Activated naive CD4-positive, alpha-beta T cell treated with anti-CD3 and anti-CD28 coated beads, Interleukin-2, amount 50 U/mL, for 72 hours (primary cell): Measurements from ENCODE around the gene NQO2. TPM values are rescaled to one million over a fixed set of nuclear protein-coding genes. Genes with fewer than 3 reads are reported as not detected.
A peak's percentile ranks its signal among the peaks of the same experiment; 100 is the strongest.
"Not testable (repeated sequence)": the region's sequence is repeated elsewhere in the genome, so short reads cannot be mapped to it uniquely, and the experiment has no call there.

Experiments
- ATAC-seq, 2 donors: fragments of 150-1000 bp; cut with Tn5 transposase; 2 replicates each; pipeline ENCODE4 v1.10.0; 2021; ENCODE audit warnings: mild to moderate bottlenecking in 2 of 2, moderate library complexity in 2 of 2
- DNase-seq, 2 donors: peaks; one replicate each; pipeline ENCODE4 v3.0.0; 2021 to 2022; ENCODE audit warnings: low spot score in 2 of 2
- H3K27ac Mint-ChIP-seq, 2 donors: one replicate each; pipeline ENCODE4 v1.8.0; 2022; ENCODE audit warnings: mild to moderate bottlenecking in 2 of 2, mixed read lengths in 2 of 2
- H3K36me3 Mint-ChIP-seq, 2 donors: one replicate each; pipeline ENCODE4 v1.8.0; 2022; ENCODE audit warnings: mixed read lengths in 2 of 2
- H3K9me3 Mint-ChIP-seq, 2 donors: one replicate each; pipeline ENCODE4 v1.8.0; 2022; ENCODE audit warnings: mixed read lengths in 2 of 2
- total RNA-seq, 2 donors: library from RNA; stranded (reverse); gene quantifications; one replicate each; pipeline ENCODE4 v1.2.3, GENCODE V29; 2022

NQO2 gene
- total RNA-seq, 2 donors from 2014 or later, result 33.4 to 37.5 TPM

DNA sequence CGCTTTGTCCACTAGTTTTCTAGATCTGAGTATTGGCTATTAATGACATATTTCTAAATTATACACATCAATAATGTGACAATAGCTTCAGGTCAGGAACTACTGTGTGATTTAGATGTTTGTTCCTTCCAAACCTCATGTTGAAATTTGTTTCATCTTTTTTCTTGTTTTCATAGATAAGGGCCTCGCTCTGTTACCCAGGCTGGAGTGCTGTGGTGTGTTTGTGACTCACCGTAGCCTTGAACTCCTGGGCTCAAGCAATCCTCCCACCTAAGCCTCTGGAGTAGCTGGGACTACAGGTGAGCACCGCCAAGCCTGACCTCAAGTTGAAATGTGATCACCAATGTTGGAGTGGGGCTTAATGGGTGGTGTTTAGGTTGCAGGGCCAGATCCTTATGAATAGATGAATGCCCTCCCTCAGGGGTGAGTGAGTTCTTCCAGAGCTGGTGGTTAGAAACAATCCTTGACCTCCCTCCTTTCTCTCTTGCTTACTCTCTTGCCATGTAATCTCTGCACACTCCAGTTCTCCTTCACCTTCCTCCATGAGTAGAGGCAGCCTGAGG lies 5.9 kb upstream of the NQO2 start:
- DNase-seq, result no peak
- Mint-ChIP-seq H3K36me3 (peaks cover 0 to 5% of the 10 kb centered on the region in 2 donors), H3K27ac (no peak overlapping the region), H3K9me3 (no peaks in the 10 kb centered on the region)
- ATAC-seq, result no peak

DNA sequence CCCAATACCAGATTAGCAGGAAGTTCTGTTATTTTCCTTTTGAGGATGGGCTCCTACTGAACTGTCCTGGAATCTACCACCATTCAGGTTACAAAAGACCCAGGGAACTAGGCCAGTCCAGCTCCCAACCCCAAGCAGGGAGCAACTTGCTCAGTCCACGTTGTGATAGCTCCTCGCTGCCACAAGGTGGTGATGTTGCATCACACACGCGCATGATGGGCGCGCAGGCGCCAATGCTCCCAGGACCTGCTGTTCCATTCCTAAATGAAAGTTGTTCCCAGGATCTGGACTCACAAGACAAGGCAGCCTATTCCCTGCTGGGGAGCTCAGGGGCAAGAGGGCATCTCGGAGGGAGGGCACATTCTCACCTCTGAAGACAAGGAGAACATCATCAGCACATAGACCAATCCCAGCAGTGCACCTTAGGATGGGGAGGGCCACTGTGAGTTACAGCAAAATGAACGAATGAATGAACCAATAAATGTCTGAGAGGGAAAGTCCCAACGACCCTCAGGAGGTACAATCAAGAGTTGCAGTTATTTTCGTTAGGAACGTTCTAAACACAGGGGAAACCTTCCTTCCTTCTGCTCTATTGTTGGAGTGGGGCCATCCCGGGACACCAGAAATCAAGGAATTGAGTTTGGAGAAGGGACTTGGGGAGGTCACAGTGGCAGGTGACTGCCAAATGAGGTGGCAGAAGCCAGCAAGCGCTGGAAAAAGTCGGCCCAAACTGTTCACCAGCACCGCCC lies 1.3 kb upstream of the NQO2 start:
- H3K27ac Mint-ChIP-seq, result peak overlapping the region; percentile 90 to 97
- ATAC-seq (peak; percentile 48 to 68), DNase-seq (peak; percentile 66 to 72)
- not testable (repeated sequence) for H3K36me3 Mint-ChIP-seq, H3K9me3 Mint-ChIP-seq

DNA sequence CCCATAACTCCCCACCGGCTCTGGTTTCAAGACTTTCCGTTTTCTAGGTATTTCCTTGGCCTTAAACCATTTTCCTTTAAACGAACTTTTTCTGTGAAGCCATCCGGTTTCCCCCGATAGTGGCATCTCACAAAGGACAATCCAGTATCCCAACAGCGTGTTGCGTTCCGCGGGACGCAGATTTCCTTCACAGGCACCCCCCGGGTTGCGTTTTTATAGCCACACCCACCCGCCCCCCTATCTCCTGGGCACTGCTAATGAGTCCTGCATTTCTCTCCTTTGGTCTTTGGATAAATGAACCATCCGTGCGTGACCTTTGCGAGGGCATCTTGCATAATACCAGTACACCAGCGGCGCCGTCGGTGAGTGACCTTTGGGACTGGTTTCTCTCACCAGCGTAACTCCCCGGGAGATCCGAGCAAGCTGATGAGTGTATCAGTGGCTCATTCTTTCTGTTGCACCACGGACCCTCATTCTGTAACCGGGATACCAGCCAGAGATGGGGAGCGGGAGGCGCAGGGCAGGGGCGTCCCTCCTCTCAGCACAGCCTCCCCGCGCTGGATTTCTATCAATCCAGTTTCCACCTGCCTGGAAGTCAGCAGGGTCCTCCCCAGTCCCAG lies 586 bp upstream of the NQO2 start:
- peak overlapping the region; percentile 90 to 97 for H3K27ac Mint-ChIP-seq

DNA sequence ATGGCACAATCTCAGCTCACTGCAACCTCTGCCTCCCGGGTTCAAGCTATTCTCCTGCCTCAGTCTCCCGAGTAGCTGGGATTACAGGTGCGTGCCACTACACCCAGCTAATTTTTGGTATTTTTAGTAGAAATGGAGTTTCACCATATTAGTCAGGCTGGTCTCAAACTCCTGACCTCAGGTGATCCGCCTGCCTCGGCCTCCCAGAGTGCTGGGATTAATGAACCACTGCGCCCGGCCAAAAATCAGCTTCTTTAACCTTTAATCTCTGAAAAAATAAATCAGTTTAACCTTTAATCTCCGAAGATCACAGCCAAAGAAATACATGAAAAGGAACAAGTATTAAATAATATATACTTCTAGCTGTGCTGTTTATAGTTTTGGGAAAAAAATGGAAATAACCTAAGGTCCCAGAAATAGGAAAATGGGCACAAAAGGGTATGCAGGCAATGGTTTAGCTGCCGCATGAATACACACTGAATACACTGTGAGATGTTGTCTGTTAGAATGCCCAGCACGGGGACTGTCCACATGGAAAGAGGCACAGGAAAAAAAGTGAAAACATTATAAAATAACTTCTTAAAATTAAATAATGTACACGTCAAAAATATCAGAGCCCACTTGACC lies 1.6 kb downstream of the NQO2 start:
- ATAC-seq, result no peak
- Mint-ChIP-seq H3K9me3 (no peaks in the 10 kb centered on the region), H3K27ac (peak overlapping the region; percentile 74 to 90)

More for the DNA sequence above, 586 bp upstream of the NQO2 start:
- DNase-seq (peak in 1 of 2 donors; percentile 92), ATAC-seq (peak; percentile 77 to 82)
- Mint-ChIP-seq H3K36me3 (peaks cover 0 to 8% of the 10 kb centered on the region in 2 donors), H3K9me3 (no peaks in the 10 kb centered on the region)

DNA sequence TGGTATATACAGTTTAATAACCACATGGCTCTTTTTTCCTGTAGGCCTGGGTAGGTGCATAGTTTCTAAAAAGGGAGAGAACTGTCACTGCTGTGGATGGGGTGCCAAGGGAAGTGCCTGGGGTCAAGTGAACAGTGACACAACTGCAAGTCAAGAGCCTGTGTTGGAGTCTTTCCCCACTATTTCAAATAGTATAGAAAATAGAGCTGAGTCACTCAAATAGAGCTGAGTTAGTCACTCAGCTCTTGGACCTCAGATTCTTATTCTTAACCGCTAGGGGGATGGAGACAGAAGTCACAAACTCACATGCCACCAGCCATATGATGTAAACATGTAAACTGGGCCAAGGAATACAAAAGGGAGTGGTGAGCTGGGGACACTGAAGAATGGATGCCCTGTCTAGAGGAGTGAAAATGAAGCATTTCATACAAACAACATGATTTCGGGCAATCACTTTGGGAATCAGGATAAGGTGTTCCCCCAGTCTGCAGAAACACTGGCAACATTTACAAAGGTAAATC lies 2.1 kb downstream of the NQO2 start:
- peaks cover 8 to 16% of the 10 kb centered on the region in 2 donors for H3K36me3 Mint-ChIP-seq
- ATAC-seq (no peak), DNase-seq (no peak)
- H3K9me3 Mint-ChIP-seq, result no peaks in the 10 kb centered on the region
- no peak overlapping the region for H3K27ac Mint-ChIP-seq

More for the DNA sequence above, 1.6 kb downstream of the NQO2 start:
- peaks cover 6 to 10% of the 10 kb centered on the region in 2 donors for H3K36me3 Mint-ChIP-seq
- DNase-seq, result no peak

DNA sequence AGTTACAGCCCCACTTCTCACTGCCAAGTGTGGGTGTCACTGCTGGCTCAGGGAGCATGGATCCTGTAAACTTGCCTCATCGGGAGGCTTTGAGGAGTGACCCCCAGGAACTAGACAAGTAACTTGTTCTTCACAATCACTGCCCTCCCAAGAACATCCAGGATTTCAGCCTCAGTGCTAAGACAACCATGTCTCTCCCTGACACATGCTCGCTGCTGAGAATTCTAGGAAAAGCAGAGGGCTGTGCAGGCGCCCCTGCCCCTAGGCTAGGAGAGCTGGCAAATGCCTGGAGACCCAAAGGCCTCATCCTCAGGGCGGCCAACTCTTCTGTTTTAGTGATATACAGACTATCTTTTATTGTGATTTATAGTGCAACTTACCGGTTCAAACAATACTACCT lies 3.5 kb downstream of the NQO2 start:
- H3K27ac Mint-ChIP-seq, result peak overlapping the region in 1 of 2 donors; percentile 15
- H3K9me3 Mint-ChIP-seq, ATAC-seq: not testable (repeated sequence)
- peaks cover 21 to 30% of the 10 kb centered on the region in 2 donors for H3K36me3 Mint-ChIP-seq
- peak in 1 of 2 donors; percentile 53 for DNase-seq

DNA sequence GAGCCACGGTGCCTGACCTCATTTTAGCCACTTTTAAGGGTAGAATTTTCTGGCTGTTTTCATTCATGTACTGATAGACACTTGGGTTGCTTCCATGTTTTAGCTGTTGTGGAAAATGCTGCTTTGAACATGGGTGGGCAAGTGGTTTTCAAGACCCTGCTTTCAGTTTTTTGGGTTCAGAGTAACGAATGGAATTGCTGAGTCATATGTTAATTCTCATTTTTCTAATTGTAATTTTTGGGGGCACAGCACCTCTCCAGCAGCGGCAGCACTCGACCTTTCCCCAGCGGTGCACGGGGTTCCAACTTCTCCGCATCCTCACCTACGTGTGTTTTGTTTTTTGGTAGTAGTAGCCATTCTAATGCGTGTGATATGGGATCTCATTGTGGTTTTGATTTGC lies 5.4 kb downstream of the NQO2 start:
- Mint-ChIP-seq H3K9me3 (peaks cover 1 to 2% of the 10 kb centered on the region in 2 donors), H3K27ac (no peak overlapping the region), H3K36me3 (peaks cover 39 to 49% of the 10 kb centered on the region in 2 donors)
- DNase-seq (no peak), ATAC-seq (no peak)

DNA sequence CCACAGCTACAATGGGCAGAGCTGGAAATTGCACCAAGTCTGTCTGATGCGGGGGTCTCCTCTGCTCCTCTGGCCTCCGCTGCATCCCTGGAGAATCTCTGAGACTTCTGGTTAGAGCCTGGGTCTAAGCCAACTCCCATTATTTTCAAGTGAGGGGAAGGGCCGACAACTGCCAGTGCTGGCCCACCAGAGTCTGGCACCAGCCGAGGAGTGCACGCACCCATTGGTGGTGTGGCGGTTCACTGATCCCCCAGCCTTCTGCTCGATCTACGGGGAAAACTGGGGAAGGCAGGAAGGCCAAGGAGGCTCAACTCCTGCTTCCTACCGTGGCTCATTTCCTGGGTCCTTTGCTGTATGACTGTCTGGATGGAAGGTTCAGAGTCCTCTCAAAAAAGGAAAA lies 6.2 kb downstream of the NQO2 start:
- ATAC-seq, result no peak
- Mint-ChIP-seq H3K9me3 (peaks cover 4 to 6% of the 10 kb centered on the region in 2 donors), H3K27ac (no peak overlapping the region), H3K36me3 (peaks cover 47 to 57% of the 10 kb centered on the region in 2 donors)
- no peak for DNase-seq

DNA sequence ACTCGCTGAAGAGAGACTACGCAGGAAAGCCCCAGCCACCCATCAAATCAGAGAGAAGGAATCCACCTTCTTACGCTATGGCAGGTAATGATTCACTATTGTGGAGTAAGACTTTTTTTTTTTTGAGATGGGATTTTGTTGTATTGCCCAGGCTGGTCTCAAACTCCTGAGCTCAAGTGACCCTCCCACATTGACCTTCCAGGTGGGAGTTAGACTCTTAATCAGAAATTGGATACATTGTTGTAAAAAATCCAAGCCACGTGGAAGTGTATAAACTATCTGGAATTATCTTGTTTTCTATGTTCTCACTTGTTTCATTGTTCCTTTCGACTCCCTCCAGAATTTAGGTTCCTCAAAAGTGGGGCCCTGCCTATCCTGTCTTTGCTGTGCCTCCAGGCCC lies 6.8 kb downstream of the NQO2 start:
- ATAC-seq (no peak), DNase-seq (no peak)
- peak overlapping the region in 1 of 2 donors; percentile 75 for H3K27ac Mint-ChIP-seq
- peaks cover 53 to 63% of the 10 kb centered on the region in 2 donors for H3K36me3 Mint-ChIP-seq
- H3K9me3 Mint-ChIP-seq, result peaks cover 6 to 10% of the 10 kb centered on the region in 2 donors

DNA sequence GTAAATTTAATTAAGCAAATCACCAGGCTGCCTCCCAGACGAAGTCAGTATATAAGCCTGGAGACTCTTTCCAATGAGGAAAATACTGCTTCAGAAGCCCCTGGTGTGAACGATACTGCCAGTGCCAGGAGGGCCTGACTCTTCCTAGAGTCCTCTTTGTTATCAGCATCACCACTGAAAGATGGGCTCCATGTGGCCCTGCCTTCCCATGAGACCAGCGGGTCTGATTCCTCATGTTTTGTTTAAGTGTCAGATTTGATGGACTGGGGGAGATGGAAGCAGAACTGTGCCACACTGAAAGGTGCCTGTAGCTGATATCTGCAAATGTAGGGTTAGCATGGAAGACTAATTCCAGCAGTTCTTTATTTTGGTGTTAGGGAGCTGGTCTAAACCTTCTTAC lies 7.9 kb downstream of the NQO2 start:
- ATAC-seq, result no peak
- H3K9me3 Mint-ChIP-seq, result peaks cover 12 to 14% of the 10 kb centered on the region in 2 donors
- no peak for DNase-seq
- H3K27ac Mint-ChIP-seq, result no peak overlapping the region
- H3K36me3 Mint-ChIP-seq, result peaks cover 63 to 72% of the 10 kb centered on the region in 2 donors

DNA sequence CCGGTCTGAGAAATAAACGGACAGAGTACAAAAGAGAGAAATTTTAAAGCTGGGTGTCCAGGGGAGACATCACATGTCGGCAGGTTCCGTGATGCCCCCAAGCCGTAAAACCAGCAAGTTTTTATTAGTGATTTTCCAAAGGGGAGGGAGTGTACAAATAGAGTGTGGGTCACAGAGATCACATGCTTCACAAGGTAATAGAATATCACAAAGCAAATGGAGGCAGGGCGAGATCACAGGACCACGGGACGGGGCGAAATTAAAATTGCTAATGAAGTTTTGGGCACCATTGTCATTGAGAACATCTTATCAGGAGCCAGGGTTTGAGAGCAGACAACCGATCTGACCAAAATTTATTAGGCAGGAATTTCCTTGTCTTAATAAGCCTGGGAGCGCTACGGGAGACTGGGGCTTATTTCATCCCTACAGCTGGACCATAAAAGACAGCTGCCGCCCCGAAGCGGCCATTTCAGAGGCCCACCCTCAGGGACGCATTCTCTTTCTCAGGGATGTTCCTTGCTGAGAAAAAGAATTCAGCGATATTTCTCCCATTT lies 9.1 kb downstream of the NQO2 start:
- DNase-seq, ATAC-seq, H3K27ac Mint-ChIP-seq: not testable (repeated sequence)
- Mint-ChIP-seq H3K36me3 (peaks cover 69 to 74% of the 10 kb centered on the region in 2 donors), H3K9me3 (peaks cover 12 to 14% of the 10 kb centered on the region in 2 donors)

DNA sequence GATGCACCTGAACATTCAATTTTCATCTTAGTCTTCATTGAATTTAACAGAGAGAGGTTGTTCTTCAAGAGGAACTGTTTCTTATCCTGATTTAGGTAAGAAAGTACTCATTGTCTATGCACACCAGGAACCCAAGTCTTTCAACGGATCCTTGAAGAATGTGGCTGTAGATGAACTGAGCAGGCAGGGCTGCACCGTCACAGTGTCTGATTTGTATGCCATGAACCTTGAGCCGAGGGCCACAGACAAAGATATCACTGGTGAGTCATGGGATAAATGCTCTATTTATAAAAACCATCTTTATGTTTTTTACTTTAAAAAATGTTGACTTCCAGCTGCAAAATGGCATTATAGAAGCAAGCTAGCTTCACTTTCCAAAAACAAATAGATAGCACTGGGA lies 10.2 kb downstream of the NQO2 start:
- no peak overlapping the region for H3K27ac Mint-ChIP-seq
- H3K9me3 Mint-ChIP-seq, result peaks cover 12 to 14% of the 10 kb centered on the region in 2 donors
- H3K36me3 Mint-ChIP-seq, result peaks cover 63 to 80% of the 10 kb centered on the region in 2 donors
- ATAC-seq, result no peak
- DNase-seq, result no peak

DNA sequence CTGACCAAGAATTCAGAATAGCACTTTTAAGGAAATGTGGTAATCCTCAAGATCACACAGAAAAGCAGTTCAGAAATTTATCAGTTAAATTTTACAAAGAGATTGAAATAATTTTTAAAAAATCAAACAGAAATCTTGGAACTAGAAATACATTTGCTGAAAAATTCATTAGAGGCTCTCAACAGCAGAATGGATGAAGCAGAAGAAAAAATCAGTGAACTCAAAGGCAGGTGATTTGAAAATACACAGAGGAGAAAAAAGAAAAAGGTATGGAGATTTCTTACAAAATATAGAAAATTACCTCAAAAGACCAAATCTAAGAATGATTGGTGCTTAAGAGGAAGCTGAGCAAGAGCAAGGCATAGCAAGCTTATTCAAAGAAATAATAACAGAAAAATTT lies 11.5 kb downstream of the NQO2 start:
- Mint-ChIP-seq H3K27ac (no peak overlapping the region), H3K36me3 (peaks cover 63 to 78% of the 10 kb centered on the region in 2 donors), H3K9me3 (peaks cover 12 to 14% of the 10 kb centered on the region in 2 donors)
- no peak for ATAC-seq
- DNase-seq, result no peak

DNA sequence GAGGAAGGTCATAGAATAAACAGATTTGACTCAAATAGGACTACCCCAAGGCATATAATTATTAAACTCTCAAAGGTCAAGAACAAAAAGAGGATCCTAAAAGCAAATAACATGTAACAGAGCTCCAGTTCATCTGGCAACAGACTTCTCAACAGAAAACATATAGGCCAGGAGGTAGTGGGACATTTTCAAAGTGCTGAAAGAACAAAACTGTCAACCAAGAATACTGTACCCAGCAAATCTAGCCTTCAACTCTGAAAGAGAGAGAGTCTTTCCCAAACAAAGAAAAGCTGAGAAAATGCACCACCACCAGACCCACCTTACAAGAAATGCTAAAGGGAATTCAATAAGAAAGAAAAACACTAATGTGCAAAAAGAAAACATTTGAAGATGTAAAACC lies 11.9 kb downstream of the NQO2 start:
- ATAC-seq (no peak), DNase-seq (no peak)
- peaks cover 64 to 74% of the 10 kb centered on the region in 2 donors for H3K36me3 Mint-ChIP-seq
- H3K27ac Mint-ChIP-seq, result no peak overlapping the region
- H3K9me3 Mint-ChIP-seq, result peaks cover 12 to 14% of the 10 kb centered on the region in 2 donors

DNA sequence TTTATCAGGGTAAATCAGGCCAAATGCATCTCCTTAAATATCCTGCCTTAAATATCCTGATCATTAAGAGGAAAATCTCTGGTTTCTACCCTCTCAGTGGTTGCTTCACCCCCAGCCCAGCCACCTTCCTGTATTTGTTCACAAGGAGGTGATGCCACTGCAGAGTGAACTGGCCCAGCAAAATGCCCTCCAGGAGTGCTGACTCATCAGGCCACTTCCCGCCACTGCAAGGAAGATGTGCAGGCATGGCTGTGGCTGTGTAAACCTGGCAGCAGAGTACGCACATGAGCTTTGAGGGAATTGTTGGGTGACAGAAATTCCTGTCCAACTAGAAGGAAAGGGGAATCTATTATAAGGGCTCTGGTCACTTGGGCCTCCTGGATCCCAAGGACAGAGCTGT lies 13.8 kb downstream of the NQO2 start:
- no peak for ATAC-seq

DNA sequence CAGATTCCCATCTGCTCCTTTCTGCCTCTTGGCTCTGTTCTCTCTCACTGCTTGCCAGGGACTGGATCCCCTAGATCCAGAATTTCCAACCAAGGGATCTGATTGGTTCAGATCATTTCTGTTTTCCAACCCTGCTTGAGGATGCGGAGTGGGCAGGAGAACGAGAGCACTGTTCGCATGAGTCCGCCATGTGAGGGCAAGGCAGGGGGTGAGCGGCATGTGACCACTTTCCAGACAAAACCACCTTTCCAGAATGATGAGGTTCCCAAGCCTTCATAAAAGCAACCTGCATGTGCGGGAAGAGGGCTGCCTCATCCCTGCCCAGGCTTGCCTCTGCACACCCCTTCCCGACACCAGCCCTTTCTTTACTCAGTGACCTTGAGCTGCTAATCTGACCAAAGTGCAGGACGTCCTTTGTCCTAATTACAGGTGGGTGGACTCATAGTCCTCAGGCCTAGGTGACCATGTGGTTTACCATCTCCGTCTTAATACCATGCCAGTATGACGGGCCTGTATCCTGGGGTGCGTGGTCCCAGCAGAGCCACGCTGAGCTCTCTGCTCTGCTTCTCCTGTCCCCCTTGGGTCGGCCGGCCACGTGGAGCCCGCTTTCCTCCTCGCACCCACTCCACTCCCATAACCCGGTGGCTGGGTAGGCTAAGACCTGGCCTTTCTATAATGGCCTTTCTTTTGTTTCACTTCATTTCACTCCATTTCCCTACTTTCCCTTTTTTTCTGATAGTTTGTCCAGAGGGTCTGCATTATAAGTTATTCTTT lies 14.4 kb downstream of the NQO2 start:
- no peak overlapping the region for H3K27ac Mint-ChIP-seq
- peaks cover 12 to 14% of the 10 kb centered on the region in 2 donors for H3K9me3 Mint-ChIP-seq
- H3K36me3 Mint-ChIP-seq, result peaks cover 49 to 50% of the 10 kb centered on the region in 2 donors
- ATAC-seq (no peak), DNase-seq (no peak)

More for the DNA sequence above, 13.8 kb downstream of the NQO2 start:
- H3K27ac Mint-ChIP-seq, result no peak overlapping the region
- H3K9me3 Mint-ChIP-seq, result peaks cover 12 to 14% of the 10 kb centered on the region in 2 donors
- DNase-seq, result no peak
- peaks cover 55 to 56% of the 10 kb centered on the region in 2 donors for H3K36me3 Mint-ChIP-seq
